OCI-LY7 (cell line): ENCODE measurements around the gene PUM2. TPM values are rescaled to one million over a fixed set of nuclear protein-coding genes. Genes with fewer than 3 reads are reported as not detected.

Experiments
- BruUV-seq: library from RNA; stranded (reverse); fragments of 400-500 nt; replicated peaks from 2 replicates; lab custom pipeline; 2021; lab: Mats Ljungman, UMichigan
- CTCF ChIA-PET: fragments of 300-600 bp; sonication (Branson Sonifier 250); formaldehyde crosslinking; loops from one replicate; lab custom pipeline; 2022; ENCODE audit warnings: antibody characterized with exemption; ENCODE audit not compliant: unreplicated experiment; lab: Charles Lee
- POLR2A ChIA-PET: fragments of 300-600 bp; sonication (Branson Sonifier 250); formaldehyde crosslinking; loops from one replicate; lab custom pipeline; 2022; ENCODE audit warnings: antibody characterized with exemption; lab: Charles Lee
- DNase-seq: peaks from one replicate; pipeline ENCODE4 v3.0.0-alpha.2; 2015; ENCODE audit warnings: low spot score
- H2AFZ ChIP-seq: fragments of 200-600 bp; sonication (generic), shearing (Covaris generic); 2 replicates; pipeline ENCODE4 v1.6.1; 2014; ENCODE audit warnings: mild to moderate bottlenecking, antibody characterized with exemption, low read length, moderate library complexity
- H3K27ac ChIP-seq: fragments of 200-600 bp; sonication (generic); 2 replicates; pipeline ENCODE4 v1.5.1; 2014; ENCODE audit warnings: mixed run types, low read depth, mild to moderate bottlenecking, moderate library complexity, low read length, inconsistent platforms; ENCODE audit not compliant: poor library complexity, severe bottlenecking
- H3K36me3 ChIP-seq: fragments of 200-600 bp; sonication (generic); 2 replicates; pipeline ENCODE4 v1.6.1; 2014; ENCODE audit warnings: mild to moderate bottlenecking, antibody characterized with exemption, low read length, moderate library complexity, mixed read lengths; ENCODE audit not compliant: insufficient read depth
- H3K4me1 ChIP-seq: fragments of 200-600 bp; sonication (generic); 2 replicates; pipeline ENCODE4 v1.5.1; 2014; ENCODE audit warnings: mild to moderate bottlenecking, low read length; ENCODE audit not compliant: insufficient read depth, poor library complexity, severe bottlenecking
- H3K4me2 ChIP-seq: fragments of 200-600 bp; sonication (generic); 2 replicates; pipeline ENCODE4 v1.6.1; 2014; ENCODE audit warnings: mild to moderate bottlenecking, low read length
- H3K4me3 ChIP-seq: fragments of 200-600 bp; sonication (generic); 2 replicates; pipeline ENCODE4 v1.5.1; 2014; ENCODE audit warnings: mild to moderate bottlenecking, low read depth, low read length; ENCODE audit not compliant: poor library complexity, severe bottlenecking
- H3K79me2 ChIP-seq: fragments of 200-600 bp; sonication (generic); 2 replicates; pipeline ENCODE4 v1.6.1; 2016; ENCODE audit warnings: low read depth, mild to moderate bottlenecking, low read length, moderate library complexity, mixed read lengths; ENCODE audit not compliant: insufficient read depth
- H3K9me2 ChIP-seq: fragments of 200-600 bp; sonication (generic); 2 replicates; pipeline ENCODE4 v1.6.1; 2016; ENCODE audit warnings: mild to moderate bottlenecking, low read length, mixed read lengths; ENCODE audit not compliant: insufficient read depth
- H3K9me3 ChIP-seq: fragments of 200-600 bp; sonication (generic); 2 replicates; pipeline ENCODE4 v1.6.1; 2014; ENCODE audit warnings: mild to moderate bottlenecking, mixed run types, low read length, mixed read lengths
- H4K20me1 ChIP-seq: fragments of 200-600 bp; sonication (generic); 2 replicates; pipeline ENCODE4 v1.6.1; 2014; ENCODE audit warnings: mild to moderate bottlenecking, antibody characterized with exemption, low read length, moderate library complexity, mixed read lengths; ENCODE audit not compliant: insufficient read depth
- CTCF ChIP-seq: fragments of 200-600 bp; sonication (generic); conservative IDR thresholded peaks from 2 replicates; pipeline ENCODE4 v1.5.1; 2014; ENCODE audit warnings: mild to moderate bottlenecking, antibody characterized with exemption, low read length, moderate library complexity, mixed read lengths
- EZH2phosphoT487 ChIP-seq: fragments of 200-600 bp; sonication (generic); IDR thresholded peaks from 2 replicates; pipeline ENCODE4 v1.6.1; 2018; ENCODE audit warnings: low read depth, borderline replicate concordance, mild to moderate bottlenecking, mixed run types, antibody characterized with exemption, low read length, moderate library complexity, mixed read lengths
- intact Hi-C: fragments of 100-400 bp; cut with micrococcal nuclease; formaldehyde crosslinking; loops from one replicate; pipeline ENCODE4 v1.10.0; 2022; ENCODE audit not compliant: unreplicated experiment
- total RNA-seq, 2 experiments: library from RNA; depleted of rRNA in 1 of 2; stranded (reverse); fragments of >200 nt in 1 of 2; shearing (Covaris generic) in 1 of 2; gene quantifications; 2 replicates each; pipeline ENCODE4 v1.2.3, GENCODE V29; 2014 to 2022

The PUM2 gene
- total RNA-seq, 2 experiments from 2014 or later, result 48.2 to 122 TPM

GRCh38 chr2:20357638-20358389 is 7.2 kb upstream of the PUM2 start:
- DNase-seq, result no peak
- H3K4me3 ChIP-seq, result no peak overlapping the region
- no peak overlapping the region for H2AFZ ChIP-seq
- BruUV-seq, result no TSS peak
- no peak overlapping the region for H3K4me2 ChIP-seq
- TF ChIP-seq EZH2phosphoT487 (no peak), CTCF (no peak)
- H3K27ac ChIP-seq, result no peak overlapping the region
- ChIA-PET POLR2A (no interaction called here), CTCF (no interaction called here)
- H3K36me3 ChIP-seq, result no peaks in the 10 kb centered on the region
- peaks cover under 1% of the 10 kb centered on the region for H3K4me1 ChIP-seq
- H4K20me1 ChIP-seq, result no peaks in the 10 kb centered on the region
- intact Hi-C loops, result no loop called here
- H3K9me2 ChIP-seq, result no peaks in the 10 kb centered on the region
- no peaks in the 10 kb centered on the region for H3K79me2 ChIP-seq
- H3K9me3 ChIP-seq, result no peaks in the 10 kb centered on the region

GRCh38 chr2:20356042-20356441 is 5.4 kb upstream of the PUM2 start:
- POLR2A ChIA-PET, result no interaction called here

More at GRCh38 chr2:20356042-20356441, 5.4 kb upstream of the PUM2 start:
- H4K20me1 ChIP-seq, result no peaks in the 10 kb centered on the region
- no peaks in the 10 kb centered on the region for H3K9me3 ChIP-seq
- no peak overlapping the region for H3K4me2 ChIP-seq
- peaks cover 16% of the 10 kb centered on the region for H3K4me1 ChIP-seq
- no peak overlapping the region for H3K4me3 ChIP-seq
- CTCF ChIA-PET, result no interaction called here
- DNase-seq, result no peak
- no peak overlapping the region for H3K27ac ChIP-seq
- peaks cover 4% of the 10 kb centered on the region; the same call in 1 of the 2 replicates for H3K79me2 ChIP-seq
- no peak overlapping the region for H2AFZ ChIP-seq
- TF ChIP-seq CTCF (no peak), EZH2phosphoT487 (no peak)
- H3K36me3 ChIP-seq, result no peaks in the 10 kb centered on the region
- intact Hi-C loops, result no loop called here
- no TSS peak for BruUV-seq
- H3K9me2 ChIP-seq, result no peaks in the 10 kb centered on the region
